ENCODE data around the gene FBXO27. TPM values are rescaled to one million over a fixed set of nuclear protein-coding genes. Genes with fewer than 3 reads are reported as not detected.

FBXO27 gene
- total RNA-seq, 4 donors from 2014 or later, result 5.4 to 20.5 (median 8.7) TPM

- no peak for TF ChIP-seq CTCF (IDR thresholded peaks at IDR 0.05; ENCODE audit: low read depth)
Observed at GRCh38 chr19:39054091-39054470, 21.7 kb upstream of the FBXO27 start.

- TF ChIP-seq CTCF (IDR thresholded peaks at IDR 0.05; ENCODE audit: low read depth), result no peak
Observed at GRCh38 chr19:39053276-39054090, 21.1 kb upstream of the FBXO27 start.

- no peak for TF ChIP-seq CTCF (IDR thresholded peaks at IDR 0.05; ENCODE audit: low read depth)
Observed at GRCh38 chr19:39052846-39053245, 20.5 kb upstream of the FBXO27 start.

- TF ChIP-seq CTCF (IDR thresholded peaks at IDR 0.05; ENCODE audit: low read depth), result no peak
Observed at GRCh38 chr19:39052243-39052746, 19.9 kb upstream of the FBXO27 start.

GRCh38 chr19:39047073-39047472, 14.7 kb upstream of the FBXO27 start:
- TF ChIP-seq CTCF (IDR thresholded peaks at IDR 0.05; ENCODE audit: low read depth), result no peak

GRCh38 chr19:39046037-39046821, 13.9 kb upstream of the FBXO27 start:
- TF ChIP-seq CTCF (IDR thresholded peaks at IDR 0.05; ENCODE audit: low read depth), result no peak

- TF ChIP-seq CTCF (IDR thresholded peaks at IDR 0.05; ENCODE audit: low read depth), result no peak
Observed at GRCh38 chr19:39045506-39045905, 13.2 kb upstream of the FBXO27 start.
